Heart left ventricle (tissue), 13 donors: ENCODE results near the gene GOT1.

Experiments used
- CTCF ChIP-seq, 12 donors: fragments of 200-600 bp; sonication (generic) in 4 of 12; IDR thresholded peaks; one replicate each; pipeline versions ENCODE4 v1.5.0 to v1.8.0; 2018 to 2022; ENCODE audit warnings: antibody characterized with exemption in 12 of 12, mild to moderate bottlenecking in 5 of 12
- POLR2A ChIP-seq, 2 donors: fragments of 450-650 bp; IDR thresholded peaks; one replicate each; pipeline ENCODE4 v1.6.1; 2017; ENCODE audit warnings: antibody characterized with exemption in 2 of 2, mild to moderate bottlenecking in 2 of 2, moderate library complexity in 2 of 2
- donor health status: ischemic (EF 13 %, LVEDD 7.1; RV severe dilation, severe dysfunction).
- donor health status: DM: no; HTN: yes; CAD: no.
- donor health status: DM: no; HTN: no; CAD: no.
- donor health status: ischemic (EF 25% LVEDD 6.9; RV normal size, moderate dysfunction).
- donor health status: ischemic (EF 25% LVEDD 5.7; RV mildly dilated, moderate dysfunction).
- donor health status: ischemic (EF 35%, LVEDD 5.7; RV mildly dilated, moderate dysfunction).
- donor health status: nonischemic (EF 11% LVEDD 7.7; RV severe dilation, severe dysfunction).
- donor health status: DM: yes; HTN: yes; CAD: no.
- donor health status: PGD.
- donor health status: ischemic (EF 29% LVEDD 5.4; RV normal size, mild dysfunction).
- donor health status: nonischemic (EF 23%, LVEDD 6.1; RV moderate dilation, normal function).

DNA sequence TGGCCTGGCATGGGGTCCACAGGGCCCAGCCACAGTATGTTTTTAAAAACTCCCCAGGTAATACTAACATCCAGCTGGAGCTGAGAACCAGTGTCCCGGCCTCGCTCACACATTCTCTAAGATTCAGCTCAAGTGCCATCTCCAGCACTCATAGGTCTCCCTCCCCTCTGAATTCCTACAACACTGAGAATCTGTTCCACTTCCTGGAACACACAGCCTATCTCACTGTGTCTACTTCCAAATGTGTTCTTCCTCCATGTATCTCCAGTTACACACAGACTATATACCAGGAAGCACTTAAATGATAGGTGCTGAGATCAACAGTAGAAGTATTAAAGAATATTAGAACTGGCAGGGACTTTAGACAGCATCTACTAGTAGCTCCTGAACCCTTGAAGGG lies 10.7 kb downstream of the GOT1 start:
- TF ChIP-seq CTCF (IDR thresholded peaks at IDR 0.05) (no peak), POLR2A (IDR thresholded peaks at IDR 0.05) (no peak)
